RWPE2 (cell line): Measurements from ENCODE around the gene ACTBL2.
"Not testable (repeated sequence)": the region's sequence is repeated elsewhere in the genome, so short reads cannot be mapped to it uniquely, and the experiment has no call there.

Source experiments
- ATAC-seq: fragments of 200-7000 bp; cut with Tn5 transposase; 3 replicates; pipeline ENCODE4 v1.9.1; 2021; ENCODE audit warnings: low read depth
- DNase-seq: peaks from one replicate; pipeline ENCODE4 v3.0.0-alpha.2; 2020; ENCODE audit warnings: low spot score
- H3K27ac ChIP-seq: fragments of 450-650 bp; 2 replicates; pipeline ENCODE4 v1.5.1; 2017; ENCODE audit warnings: mild to moderate bottlenecking; ENCODE audit not compliant: poor library complexity, severe bottlenecking
- H3K27me3 ChIP-seq: fragments of 250-450 bp; sonication (Bioruptor Pico); 2 replicates; pipeline ENCODE4 v1.5.1; 2021; ENCODE audit warnings: mild to moderate bottlenecking, moderate library complexity; ENCODE audit not compliant: insufficient read depth, poor library complexity, severe bottlenecking
- H3K36me3 ChIP-seq: fragments of 250-450 bp; sonication (Bioruptor Pico); 2 replicates; pipeline ENCODE4 v1.5.1; 2020; ENCODE audit warnings: low read depth, mild to moderate bottlenecking, moderate library complexity
- H3K4me1 ChIP-seq: fragments of 250-450 bp; sonication (Bioruptor Pico); 2 replicates; pipeline ENCODE4 v1.5.1; 2021; ENCODE audit warnings: mild to moderate bottlenecking, moderate library complexity; ENCODE audit not compliant: insufficient read depth, poor library complexity, severe bottlenecking
- H3K4me3 ChIP-seq: fragments of 250-450 bp; sonication (Bioruptor Pico); 2 replicates; pipeline ENCODE4 v1.5.1; 2021; ENCODE audit warnings: mild to moderate bottlenecking, moderate library complexity; ENCODE audit not compliant: severe bottlenecking
- H3K9me3 ChIP-seq: fragments of 250-450 bp; sonication (Bioruptor Pico); 2 replicates; pipeline ENCODE4 v1.5.1; 2021; ENCODE audit warnings: mild to moderate bottlenecking, moderate library complexity; ENCODE audit not compliant: severe bottlenecking
- TF ChIP-seq, protein P1 (sequence below): fragments of 450-650 bp; IDR thresholded peaks from one replicate; pipeline ENCODE4 v1.5.1; 2017; ENCODE audit warnings: mild to moderate bottlenecking, moderate library complexity; ENCODE audit not compliant: poor library complexity, severe bottlenecking

The ACTBL2 gene

DNA sequence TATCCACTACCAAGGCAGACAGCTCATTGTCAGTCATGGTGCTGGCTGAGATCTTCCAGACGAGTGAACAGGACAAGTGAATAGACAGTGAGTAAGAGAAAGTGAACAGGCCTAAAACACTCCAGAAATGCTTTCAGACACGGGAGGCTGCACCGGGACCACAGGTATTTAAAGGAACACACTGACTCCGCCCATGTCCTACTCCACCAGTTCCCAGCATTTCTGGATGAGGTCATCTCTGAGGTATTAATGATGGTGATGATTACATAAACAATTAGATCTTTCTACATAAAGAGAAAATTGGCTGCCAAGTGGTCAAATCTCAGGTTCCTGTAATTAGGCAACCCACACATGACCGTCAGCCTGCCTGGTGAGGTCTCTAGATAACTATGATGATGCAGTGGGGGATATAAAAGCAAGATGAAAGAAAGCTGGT, at the start of gene ACTBL2:
Gene ACTBL2, minus strand, starts transcription at position 141 of the 436 bp plus-strand sequence. Its CDS starts 104 bp downstream, at position 37.
- Histone ChIP-seq H3K4me3 (no peak within 1 kb of the TSS), H3K27ac (peak within 1 kb of the TSS; percentile 61), H3K27me3 (no peaks in the 10 kb centered on the region), H3K36me3 (no peaks in the 10 kb centered on the region), H3K9me3 (no peaks in the 10 kb centered on the region), H3K4me1 (peaks cover 4% of the 10 kb centered on the region)
- peak; percentile 76 for DNase-seq
- peak; percentile 96 for ATAC-seq
- TF ChIP-seq, protein P1, sequence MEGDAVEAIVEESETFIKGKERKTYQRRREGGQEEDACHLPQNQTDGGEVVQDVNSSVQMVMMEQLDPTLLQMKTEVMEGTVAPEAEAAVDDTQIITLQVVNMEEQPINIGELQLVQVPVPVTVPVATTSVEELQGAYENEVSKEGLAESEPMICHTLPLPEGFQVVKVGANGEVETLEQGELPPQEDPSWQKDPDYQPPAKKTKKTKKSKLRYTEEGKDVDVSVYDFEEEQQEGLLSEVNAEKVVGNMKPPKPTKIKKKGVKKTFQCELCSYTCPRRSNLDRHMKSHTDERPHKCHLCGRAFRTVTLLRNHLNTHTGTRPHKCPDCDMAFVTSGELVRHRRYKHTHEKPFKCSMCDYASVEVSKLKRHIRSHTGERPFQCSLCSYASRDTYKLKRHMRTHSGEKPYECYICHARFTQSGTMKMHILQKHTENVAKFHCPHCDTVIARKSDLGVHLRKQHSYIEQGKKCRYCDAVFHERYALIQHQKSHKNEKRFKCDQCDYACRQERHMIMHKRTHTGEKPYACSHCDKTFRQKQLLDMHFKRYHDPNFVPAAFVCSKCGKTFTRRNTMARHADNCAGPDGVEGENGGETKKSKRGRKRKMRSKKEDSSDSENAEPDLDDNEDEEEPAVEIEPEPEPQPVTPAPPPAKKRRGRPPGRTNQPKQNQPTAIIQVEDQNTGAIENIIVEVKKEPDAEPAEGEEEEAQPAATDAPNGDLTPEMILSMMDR = no peak

DNA sequence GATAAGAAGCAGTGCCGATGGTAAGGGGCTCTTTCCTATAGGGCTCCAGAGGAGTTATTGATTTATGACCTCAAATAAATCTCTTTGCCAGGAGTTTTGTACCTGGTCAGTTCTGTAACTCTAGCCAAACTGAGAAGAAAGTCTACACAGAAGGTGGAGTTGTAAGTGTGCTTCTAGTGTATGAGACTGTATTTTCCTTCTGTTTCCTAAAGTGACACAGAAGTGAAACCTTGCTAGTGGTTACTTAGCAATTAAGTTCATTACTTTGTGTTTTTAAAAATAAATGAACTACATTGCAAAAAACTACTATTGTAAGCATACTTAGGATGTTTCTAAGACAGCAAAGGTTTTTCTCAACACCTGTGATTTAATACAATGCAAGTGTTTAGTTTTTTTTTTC, 48.7 kb upstream of the ACTBL2 start:
- Histone ChIP-seq H3K4me1 (no peaks in the 10 kb centered on the region), H3K9me3 (no peaks in the 10 kb centered on the region), H3K36me3 (no peaks in the 10 kb centered on the region), H3K27me3 (no peaks in the 10 kb centered on the region), H3K27ac (no peak overlapping the region), H3K4me3 (no peak overlapping the region)
- ATAC-seq = no peak
- DNase-seq = no peak
- TF ChIP-seq, protein P1 = no peak

DNA sequence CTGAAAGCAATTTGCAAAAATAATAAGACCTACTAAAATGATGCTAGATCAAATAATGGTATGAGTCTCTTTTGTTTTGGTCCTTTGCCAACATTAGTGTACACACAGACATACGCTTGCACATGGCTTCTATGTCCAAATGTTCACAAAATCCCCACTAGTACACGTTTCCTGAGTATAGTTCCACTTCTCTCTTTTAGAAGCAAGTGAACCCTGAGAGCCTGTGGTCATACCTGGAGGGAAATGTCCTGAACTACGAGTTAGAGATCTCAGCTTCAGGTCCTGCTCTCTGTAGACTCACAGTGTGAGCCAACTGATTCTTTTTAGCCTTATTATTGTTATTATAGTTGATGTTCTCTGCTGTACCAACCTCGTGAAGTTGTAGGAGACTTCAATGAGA, 47.3 kb upstream of the ACTBL2 start:
- TF ChIP-seq, protein P1 = no peak
- no peaks in the 10 kb centered on the region for H3K4me1 ChIP-seq
- ATAC-seq (no peak), DNase-seq (no peak)
- H3K4me3 ChIP-seq = no peak overlapping the region
- no peaks in the 10 kb centered on the region for H3K36me3 ChIP-seq
- H3K27ac ChIP-seq = no peak overlapping the region
- H3K9me3 ChIP-seq = no peaks in the 10 kb centered on the region
- H3K27me3 ChIP-seq = no peaks in the 10 kb centered on the region

DNA sequence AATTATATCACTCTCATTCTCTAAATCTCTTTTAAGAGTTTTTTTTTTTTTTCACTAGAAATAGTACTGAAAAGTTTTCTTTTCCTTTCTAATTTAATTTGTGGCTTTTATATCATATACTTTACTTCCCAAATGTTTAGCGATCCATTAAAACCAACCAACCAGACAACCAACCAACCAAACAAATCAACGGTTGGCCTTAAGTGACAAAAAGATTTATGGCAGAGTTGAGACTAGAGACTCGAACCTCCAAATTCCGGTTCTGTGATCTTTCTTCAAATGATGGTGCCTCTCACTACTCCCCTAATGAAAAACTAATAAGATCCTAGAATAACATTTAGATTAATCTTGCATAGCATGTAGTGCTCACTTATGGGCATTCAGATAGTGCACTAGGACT, 45.3 kb upstream of the ACTBL2 start:
- TF ChIP-seq, protein P1 = no peak
- no peak overlapping the region for H3K27ac ChIP-seq
- no peak for DNase-seq
- ATAC-seq = no peak
- H3K36me3 ChIP-seq = no peaks in the 10 kb centered on the region
- H3K4me3 ChIP-seq = no peak overlapping the region
- H3K27me3 ChIP-seq = no peaks in the 10 kb centered on the region
- no peaks in the 10 kb centered on the region for H3K9me3 ChIP-seq
- H3K4me1 ChIP-seq = no peaks in the 10 kb centered on the region

DNA sequence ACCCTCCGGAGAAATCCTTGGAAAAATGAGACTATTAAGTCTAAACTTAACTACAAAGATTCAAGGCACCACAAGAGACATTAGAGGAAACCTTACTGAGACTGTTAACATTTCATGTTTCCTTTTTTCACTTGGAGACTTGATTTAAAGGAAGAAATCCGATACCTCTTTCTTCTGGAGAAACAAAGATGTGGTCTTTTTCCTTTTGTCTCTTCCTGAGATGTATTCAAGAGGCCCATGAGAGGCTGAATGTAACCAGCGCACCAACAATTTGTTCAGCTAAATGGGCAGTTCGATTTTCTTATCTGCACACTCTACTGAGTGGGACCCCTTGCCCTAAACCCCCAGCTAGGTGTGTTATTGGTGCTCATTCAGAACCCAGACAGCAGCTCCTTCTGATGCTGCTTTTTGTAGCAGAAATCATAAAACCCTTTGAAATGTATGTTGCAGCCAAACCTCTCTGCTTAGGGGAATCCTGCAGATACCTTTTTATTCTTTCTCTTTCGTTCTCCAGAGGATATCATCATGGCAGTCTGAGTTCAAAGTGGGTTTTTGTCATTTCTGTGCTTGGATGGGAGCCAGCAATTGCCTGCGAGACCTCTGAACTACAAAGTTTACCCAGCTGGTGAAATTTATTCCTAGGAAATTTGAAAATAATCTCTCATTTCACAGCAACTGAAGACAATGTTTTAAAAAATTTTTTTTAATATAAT, 41.9 kb upstream of the ACTBL2 start:
- ATAC-seq = no peak
- Histone ChIP-seq H3K27me3 (no peaks in the 10 kb centered on the region), H3K27ac (no peak overlapping the region), H3K4me3 (no peak overlapping the region), H3K9me3 (no peaks in the 10 kb centered on the region), H3K4me1 (no peaks in the 10 kb centered on the region), H3K36me3 (no peaks in the 10 kb centered on the region)
- DNase-seq = no peak
- TF ChIP-seq, protein P1 = no peak

DNA sequence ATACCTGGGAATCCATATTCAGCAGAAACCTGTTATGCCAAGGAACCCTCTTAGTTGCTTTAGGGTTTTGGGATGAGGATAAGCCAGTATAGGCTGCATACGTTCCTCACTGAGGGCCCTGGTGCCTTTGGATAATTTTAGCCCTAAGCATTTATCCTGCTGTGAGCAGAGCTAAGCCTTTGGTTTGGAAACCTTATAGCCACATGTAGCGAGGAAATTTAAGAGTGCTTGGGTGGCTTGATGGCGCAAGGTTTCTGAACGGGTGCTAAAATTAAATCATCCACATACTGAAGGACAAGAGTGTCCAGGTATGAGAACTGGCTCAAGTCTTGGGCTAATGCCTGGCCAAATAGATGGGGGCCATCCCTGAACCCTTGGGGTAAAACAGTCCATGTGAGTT, 39.9 kb upstream of the ACTBL2 start:
- not testable (repeated sequence) for H3K36me3 ChIP-seq, H3K27ac ChIP-seq, DNase-seq, ATAC-seq, H3K4me1 ChIP-seq, H3K27me3 ChIP-seq, H3K9me3 ChIP-seq, H3K4me3 ChIP-seq

DNA sequence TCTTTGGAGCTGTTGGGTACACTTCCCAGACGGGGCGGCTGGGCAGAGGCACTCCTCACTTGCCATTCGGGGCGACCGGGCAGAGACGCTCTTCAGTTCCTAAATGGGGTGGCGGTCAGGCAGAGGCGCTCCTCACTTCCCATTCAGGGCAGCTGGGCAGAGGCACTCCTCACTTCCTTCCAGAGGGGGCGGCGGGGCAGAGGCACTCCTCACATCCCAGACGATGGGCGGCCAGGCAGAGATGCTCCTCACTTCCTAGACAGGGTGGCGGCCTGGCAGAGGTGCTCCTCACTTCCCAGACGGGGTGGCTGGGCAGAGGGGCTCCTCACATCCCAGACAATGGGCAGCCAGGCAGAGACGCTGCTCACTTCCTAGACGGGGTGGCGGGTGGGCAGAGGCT, 35.8 kb upstream of the ACTBL2 start:
- H3K4me3 ChIP-seq = not testable (repeated sequence)

More for the DNA sequence above, 35.8 kb upstream of the ACTBL2 start:
- not testable (repeated sequence) for H3K9me3 ChIP-seq, ATAC-seq, H3K4me1 ChIP-seq, H3K36me3 ChIP-seq, H3K27ac ChIP-seq, H3K27me3 ChIP-seq, DNase-seq
